HPDE6-E6E7 (cell line): ENCODE data around the gene TMEM62.
"Not testable (repeated sequence)": the region's sequence is repeated elsewhere in the genome, so short reads cannot be mapped to it uniquely, and the experiment has no call there.

Source experiments
- DNase-seq: peaks from one replicate; pipeline ENCODE4 v3.0.0; 2011; ENCODE audit warnings: missing footprints; ENCODE audit errors: extremely low spot score

The TMEM62 gene

DNA sequence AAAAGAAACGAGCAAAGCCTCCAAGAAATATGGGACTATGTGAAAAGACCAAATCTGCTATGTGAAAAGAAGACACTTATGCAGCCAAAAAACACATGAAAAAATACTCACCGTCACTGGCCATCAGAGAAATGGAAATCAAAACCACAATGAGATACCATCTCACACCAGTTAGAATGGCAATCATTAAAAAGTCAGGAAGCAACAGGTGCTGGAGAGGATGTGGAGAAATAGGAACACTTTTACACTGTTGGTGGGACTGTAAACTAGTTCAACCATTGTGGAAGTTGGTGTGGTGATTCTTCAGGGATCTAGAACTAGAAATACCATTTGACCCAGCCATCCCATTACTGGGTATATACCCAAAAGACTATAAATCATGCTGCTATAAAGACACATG, 43.8 kb downstream of the TMEM62 start:
- DNase-seq = not testable (repeated sequence)

DNA sequence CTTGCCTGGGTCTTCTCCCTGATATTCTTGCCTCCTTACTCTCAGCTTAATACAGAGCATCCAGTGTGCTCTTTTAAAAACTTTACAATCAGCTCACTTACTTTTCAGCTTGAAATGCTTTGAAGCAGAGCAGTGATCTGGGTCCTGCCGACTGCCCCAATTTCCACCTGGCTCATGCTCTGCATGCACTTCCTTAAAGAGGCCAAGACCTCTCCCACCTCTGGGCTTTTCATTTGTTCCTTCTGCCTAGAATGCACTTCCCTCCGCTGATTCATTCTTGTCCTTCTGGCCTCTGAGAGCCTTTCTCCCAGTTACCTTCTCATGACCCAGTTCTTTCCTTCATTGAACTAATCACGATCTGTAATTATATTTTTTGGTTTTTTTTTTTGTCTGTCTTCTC, 49.9 kb downstream of the TMEM62 start:
- no peak for DNase-seq

DNA sequence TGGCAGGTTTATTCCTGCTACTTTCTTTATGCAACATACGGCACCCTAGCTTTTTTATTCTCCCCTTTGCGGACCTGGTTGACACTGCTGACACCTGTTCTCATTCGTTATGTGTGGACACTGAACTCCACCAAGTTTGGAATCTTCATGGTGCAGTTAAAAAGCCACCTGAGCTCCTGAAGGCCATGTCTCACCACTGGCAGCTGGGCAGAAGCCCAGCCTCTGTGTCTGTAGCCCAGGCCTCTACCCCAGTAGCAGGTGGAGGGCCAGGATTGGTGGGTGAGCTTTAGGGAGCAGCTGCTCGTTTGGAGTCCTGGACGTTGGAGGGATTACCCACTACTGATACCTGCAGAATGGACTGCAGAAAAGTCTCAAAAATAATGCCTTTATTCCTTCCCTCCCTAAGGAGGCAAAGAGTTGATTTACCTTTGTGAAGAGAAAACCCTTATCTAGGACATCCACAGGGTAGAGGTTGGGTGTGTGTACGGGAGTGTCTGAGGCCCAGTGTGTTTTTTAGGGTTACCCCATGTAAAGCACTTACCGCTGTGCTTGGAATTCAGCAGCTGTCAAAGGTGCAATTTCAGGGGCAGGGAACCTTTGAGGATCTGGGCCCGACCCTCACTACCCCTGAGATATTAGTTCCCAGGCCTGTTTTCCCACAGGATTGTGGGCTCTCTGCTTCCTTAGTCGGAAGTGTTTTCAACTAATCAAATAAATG, 51.2 kb downstream of the TMEM62 start:
- no peak for DNase-seq

DNA sequence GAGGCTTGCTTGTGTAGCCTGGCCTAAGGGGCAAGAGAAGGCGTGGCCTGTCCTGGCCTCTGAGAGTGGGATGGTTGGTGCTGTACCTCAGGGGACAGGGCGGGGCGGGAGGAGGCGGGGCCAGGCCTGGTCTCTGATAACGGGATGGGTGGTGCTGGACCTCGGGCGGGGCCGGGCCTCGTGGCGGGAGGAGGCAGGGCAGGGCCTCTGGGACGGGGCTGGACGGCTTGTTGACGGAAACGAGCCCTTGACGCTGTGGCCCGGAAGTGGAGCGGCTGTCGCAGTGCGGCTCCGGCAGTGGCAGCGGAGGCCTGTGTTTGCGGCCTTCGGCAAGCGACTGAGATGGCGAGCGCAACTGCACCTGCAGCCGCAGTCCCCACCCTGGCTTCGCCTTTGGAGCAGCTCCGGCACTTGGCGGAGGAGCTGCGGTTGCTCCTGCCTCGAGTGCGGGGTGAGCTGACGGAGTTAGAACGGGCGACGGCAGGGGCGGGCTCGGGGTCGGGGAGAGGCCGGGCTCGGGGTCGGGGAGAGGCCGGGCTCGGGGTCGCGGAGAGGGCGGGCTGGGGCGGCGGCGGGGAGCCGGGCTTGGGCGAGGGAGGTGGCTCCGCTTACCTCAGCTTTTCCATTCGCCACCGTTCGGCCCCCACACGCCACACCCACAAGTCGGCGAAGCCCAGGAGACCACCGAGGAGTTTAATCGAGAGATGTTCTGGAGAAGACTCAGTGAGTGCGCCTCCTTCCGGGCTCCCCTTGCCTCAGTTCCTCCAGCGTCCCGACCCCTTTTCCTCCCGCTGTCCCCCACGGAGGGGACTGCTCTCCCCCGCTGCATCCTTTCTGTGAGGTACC, 52.0 kb downstream of the TMEM62 start, which contains the start of gene CCNDBP1:
TSS of gene CCNDBP1 (plus strand) at position 247 of the 846 bp plus-strand sequence. CDS start at position 343, 96 bp downstream.
- DNase-seq = peak; percentile 89

DNA sequence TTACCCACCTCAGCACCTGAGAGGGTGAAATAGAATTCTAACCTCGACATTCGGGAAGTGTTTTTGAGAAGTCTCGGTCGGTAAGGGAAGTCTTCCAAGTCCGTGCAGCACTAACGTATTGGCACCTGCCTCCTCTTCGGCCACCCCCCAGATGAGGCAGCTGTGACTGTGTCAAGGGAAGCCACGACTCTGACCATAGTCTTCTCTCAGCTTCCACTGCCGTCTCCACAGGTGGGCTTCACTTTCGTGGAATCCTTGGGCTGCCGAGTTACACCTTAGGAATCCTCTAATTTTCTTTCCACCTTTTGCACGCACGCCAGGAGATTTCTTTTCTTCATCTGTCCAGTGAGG, 52.6 kb downstream of the TMEM62 start:
- DNase-seq = peak; percentile 26

DNA sequence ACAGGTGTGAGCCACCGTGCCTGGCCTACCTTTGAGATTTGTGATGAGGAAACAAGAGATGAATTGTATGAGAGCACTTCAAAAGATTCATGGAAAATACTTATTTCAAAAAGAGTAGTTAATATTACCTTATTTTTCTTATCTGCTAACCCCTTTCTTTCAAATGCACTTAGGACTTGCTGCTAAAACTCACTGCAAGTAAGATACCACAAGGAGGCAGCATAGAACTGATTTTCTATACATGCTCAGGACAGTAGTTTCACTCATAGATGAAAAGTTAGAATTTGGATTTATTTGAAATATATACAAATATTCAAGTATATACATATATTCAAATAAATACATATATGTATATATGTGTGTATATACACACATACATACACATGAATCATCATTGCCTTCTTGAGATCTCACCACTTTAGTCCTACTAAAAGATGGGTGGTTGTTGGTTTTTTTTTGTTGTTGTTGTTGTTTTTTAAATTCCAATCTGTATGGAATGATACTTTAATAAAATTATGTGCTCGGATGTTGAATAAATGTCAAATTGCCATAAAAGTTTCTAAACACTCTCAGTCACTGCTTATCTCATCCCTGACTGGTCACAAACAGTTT, 54.3 kb downstream of the TMEM62 start:
- DNase-seq = no peak

DNA sequence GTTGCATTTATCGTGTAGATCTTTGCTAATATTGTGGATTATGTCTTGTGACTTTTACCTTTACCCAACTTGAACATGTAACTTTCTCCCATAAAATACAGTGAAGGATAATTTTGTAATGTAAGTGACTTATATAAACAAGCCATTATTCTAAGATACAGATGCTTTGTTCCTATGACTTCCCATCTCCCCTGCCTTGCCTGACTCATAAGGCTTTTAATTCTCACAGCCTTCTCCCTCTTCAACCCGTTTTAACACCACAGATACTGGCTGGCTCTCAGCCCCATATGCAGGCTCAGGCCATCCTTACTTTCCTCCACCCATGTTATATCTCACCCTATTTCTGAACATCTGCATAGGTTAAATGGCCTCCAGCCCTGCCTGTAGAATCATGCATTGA, 55.9 kb downstream of the TMEM62 start:
- no peak for DNase-seq

DNA sequence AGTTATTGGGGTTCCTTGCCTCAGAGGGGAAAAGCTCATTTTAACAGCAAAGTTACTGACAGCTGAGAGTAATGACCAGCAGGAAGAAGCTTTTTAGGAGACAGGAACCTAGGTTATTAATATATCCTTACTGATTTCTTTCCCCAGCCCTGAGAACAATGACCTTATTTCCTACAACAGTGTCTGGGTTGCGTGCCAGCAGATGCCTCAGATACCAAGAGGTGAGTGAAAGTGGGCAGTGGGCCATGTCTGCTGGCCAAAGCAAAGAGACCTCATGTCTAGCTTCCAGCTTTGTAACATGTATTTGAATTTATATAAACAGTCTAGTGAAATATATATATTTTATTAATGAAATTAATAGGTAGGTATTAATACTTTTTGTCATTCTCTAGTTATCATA, 56.8 kb downstream of the TMEM62 start:
- no peak for DNase-seq

DNA sequence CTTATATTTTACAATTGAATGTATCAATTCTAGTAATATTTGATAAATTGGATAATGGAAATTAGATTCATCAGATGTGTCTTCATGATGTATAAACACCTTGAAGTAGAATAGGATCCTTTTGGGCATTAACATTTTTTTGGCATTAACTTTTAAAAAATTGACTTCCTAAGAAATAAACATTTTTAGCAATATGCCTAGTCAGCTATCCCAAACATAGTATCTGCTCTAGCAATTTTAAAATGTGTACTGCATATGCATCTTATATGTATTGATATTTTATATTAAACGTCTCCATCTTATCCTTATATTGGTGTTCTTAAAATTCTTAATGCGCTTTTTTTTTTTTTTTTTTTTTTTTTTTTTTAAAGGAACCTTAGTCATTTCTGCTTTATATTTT, 60.3 kb downstream of the TMEM62 start:
- no peak for DNase-seq

DNA sequence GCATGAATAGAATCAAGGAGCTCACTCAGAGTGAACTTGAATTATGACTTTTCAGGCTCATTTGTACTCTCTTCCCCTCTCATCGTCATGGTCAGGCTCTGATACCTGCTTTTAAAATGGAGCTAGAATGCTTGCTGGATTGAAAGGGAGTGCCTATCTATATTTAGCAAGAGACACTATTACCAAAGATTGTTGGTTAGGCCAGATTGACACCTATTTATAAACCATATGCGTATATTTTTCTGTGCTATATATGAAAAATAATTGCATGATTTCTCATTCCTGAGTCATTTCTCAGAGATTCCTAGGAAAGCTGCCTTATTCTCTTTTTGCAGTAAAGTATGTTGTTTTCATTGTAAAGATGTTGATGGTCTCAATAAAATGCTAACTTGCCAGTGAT, 61.4 kb downstream of the TMEM62 start:
- no peak for DNase-seq

DNA sequence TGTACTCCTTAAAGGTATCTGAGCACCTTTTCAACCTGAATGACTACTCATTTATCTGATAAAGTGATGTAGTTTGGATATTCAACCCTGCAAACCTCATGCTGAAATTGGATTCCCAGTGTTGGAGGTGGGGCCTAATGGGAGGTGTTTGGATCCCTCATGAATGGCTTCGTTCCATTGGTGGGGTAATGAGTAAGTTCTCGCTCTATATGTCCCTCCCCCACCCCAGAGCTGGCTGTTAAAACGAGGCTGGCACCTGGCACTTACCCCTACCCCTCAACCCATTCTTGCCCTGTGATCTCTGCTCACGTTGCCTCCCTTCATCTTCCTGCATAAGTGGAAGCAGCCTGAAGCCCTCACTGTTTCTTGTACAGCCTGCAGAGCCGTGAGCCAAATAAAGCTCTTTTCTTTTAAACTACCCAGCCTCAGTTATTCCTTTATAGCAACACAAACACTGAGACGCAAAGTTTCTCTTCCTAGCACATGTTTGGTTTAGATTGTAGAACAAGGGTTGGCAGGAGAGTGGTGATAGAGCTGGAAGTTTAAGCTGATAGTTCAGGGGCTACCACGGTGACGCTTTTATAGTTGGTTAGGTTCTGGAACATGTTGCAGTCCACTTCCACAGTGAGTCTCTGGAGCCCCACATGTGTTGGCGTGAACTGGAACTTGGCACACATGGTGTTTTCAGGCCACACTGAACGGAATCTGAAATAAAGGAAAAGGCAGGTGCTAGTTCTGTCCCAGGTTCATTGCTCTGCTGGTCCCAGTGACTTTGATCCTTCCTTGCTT, 63.6 kb downstream of the TMEM62 start:
- no peak for DNase-seq

DNA sequence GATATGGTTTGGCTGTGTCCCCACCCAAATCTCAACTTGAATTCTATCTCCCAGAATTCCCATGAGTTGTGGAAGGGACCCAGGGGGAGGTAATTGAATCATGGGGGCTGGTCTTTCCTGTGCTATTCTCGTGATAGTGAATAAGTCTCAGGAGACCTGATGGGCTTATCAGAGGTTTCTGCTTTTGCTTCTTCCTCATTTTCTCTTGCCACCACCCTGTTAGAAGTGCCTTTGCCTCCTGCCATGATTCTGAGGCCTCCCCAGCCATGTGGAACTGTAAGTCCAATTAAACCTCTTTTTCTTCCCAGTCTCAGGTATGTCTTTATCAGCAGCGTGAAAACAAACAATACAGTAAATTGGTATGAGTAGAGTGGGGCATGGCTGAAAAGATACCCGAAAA, 64.4 kb downstream of the TMEM62 start:
- not testable (repeated sequence) for DNase-seq

DNA sequence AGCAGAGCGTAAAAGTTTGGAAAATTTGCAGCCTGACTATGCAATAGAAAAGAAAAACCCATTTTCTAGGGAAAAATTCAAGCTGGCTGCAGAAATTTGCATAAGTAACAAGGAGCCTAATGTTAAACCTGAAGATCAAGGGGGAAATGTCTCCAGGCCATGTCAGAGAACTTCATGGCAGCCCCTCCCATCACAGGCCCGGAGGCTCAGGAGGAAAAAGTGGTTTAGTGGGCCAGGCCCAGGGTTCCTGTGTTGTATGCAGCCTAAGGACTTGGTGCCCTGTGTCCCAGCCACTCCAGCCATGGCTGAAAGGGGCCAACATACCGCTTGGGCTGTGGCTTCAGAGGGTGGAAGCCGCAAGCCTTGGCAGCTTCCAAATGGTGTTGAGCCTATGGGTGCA, 65.2 kb downstream of the TMEM62 start:
- not testable (repeated sequence) for DNase-seq

DNA sequence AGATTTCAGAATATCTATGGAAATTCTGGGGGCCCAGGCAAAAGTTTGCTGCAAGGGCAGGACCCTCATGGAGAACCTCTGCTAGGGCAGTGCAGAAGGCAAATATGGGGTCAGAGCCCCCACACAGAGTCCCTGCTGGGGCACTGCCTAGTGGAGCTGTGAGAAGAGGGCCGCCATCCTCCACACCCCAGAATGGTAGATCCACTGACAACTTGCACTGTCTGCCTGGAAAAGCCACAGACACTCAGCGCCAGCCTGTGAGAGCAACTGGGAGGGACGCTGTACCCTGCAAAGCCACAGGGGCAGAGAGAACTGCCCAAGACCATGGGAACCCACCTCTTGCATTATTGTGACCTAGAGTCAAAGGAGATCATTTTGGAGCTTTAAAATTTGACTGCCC, 65.6 kb downstream of the TMEM62 start:
- DNase-seq = no peak

DNA sequence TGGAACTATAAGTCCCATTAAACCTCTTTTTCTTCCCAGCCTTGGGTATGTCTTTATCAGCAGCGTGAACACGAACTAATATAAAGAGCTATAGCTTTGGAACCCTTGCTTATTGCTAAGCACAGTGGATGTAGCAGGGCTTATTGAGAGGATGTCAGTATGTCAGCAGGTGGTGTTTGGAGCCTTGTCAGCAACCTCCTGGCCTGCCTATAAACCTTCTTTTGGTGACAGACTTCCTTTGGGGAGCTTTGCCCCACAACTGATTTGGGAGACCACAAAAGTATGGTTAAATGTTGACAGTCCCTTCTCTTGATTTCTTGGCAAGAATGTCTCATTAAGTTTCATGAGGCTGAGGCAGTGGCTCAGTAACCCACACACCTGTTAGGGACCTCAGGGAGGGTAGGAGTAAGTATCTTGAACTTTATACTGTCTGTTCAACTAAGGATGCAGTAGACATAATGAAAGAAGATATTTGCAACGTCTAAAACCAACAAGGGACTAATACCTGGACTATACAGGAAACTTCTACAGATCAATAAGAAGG, 66.6 kb downstream of the TMEM62 start:
- DNase-seq = no peak

DNA sequence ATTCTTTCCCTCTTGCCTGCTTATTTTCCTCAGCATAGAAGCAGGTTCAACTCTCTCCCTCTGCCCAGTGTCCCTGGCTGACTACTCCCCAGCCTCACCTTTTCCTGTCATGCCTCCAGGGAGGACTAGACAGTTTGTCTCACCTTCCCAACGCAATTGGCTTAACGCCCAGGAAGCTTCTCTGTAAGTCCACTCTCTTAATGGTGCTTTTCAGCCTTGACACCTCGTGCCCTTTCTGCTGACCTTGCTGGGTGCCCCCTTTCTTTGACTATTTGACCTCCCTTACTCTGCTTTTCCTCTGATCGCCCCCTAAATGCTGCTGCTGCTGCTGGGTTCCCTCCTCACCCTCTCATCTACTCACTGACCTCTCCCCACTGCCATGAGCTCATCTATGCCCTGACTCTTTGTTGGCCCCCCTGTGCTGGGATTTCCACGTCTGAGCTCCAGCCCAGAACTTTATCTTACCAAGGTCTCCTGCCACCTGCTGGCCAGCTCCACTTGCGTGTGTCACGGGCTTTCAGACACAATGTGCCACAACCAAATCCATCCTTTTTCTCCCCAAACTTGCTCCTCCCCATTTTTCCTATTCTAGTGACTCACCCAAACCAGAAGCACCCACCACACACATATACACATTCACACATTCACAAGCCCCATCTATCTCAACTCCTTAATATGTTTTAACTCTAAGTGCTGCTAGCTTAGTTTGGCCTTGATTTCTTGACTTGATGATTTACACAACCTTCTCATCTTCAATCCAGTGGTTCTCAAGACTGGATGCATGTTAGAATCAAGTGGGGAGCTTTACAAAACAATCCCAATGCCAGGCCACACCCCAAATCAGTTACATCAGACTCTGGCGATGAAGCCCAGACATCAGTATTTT, 70.9 kb downstream of the TMEM62 start:
- DNase-seq = peak; percentile 56

DNA sequence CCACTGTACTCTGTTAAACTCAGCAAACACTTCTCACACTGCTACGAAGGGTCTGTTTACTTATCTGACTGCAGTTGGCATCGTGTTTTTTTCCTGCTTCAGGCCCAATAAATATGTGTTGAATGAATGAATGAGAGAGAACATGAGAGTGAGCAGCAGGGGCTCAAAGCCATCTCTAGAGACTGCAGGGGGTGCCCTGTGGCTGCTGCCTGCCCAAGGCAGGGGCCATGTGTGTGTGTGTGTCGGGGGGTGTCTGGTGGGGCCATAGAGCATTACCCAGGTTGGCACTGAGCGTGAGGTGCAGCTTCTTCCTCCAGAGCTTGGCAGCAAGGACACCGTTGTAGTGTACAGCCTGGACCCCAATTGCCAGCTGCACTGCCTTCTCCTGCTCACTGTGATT, 72.7 kb downstream of the TMEM62 start:
- no peak for DNase-seq

DNA sequence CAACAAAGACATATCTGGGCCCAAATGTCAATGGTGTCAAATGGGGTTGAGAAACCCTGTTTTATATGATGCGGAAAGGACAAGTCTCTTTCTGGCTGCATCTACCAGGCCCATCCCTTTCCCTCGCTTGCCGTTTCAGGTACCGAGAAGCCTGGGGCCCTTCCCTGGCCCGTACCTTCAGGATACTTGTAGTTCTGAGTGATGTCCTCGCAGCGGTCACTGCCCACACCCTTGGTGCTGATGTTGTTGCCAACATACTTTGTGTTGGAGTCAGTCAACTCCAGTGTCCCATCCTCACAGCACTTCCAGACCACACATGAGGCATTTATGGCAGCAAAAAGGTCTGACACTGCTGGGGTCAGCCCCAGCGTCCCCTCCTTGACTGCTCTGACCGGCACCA, 73.6 kb downstream of the TMEM62 start:
- no peak for DNase-seq

DNA sequence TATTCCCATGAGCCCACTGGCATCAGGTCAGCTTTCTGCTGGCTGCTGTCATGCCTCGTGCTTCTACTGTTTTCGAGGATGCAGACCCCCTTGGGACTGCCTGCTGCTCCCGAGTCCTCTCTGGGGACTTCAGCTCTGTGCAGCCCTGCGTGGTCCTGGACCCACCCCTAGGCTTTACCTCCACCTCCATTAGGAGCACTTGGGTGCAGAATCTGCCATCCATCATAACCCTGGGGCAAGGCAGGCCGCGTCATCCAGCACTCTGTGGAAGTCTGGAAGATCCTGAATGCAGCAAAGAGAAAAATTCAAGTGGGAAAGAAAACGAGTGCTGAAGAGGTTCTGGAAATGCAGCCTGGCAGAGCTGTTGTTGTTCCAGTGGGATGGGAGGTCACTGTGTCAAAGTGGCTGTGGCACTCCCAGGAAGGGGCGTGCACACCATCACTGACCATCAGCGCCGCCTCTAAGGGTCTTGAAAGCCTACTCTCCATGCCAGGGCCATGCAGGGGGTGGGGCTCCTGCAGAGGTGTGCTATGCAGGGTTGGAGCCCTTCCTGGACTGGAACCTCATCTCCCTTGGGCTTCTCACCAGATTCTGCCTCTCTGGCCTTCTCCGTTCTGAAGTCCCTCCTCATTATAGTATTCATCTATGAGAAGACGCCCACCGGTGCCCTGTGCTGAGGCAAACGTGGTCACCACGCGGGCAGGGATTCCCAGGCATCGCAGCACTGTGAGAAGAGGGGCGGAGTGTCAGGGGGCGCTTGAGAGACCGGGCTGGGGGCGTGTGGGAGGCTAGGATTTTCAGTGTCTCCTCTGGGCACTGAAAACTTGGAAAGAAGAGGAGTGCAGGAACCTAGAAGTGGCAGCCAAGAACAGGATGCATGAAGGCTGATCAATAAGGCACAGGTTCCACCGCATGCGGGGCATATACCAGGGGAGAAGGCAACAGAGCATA, 74.9 kb downstream of the TMEM62 start:
- DNase-seq = no peak
